Subcutaneous adipose tissue (tissue), 4 donors: ENCODE data around the gene TFE3. TPM values are rescaled to one million over a fixed set of nuclear protein-coding genes. Genes with fewer than 3 reads are reported as not detected.

ENCODE experiments used
- total RNA-seq, 4 donors: library from RNA; depleted of rRNA; stranded (reverse); fragments of >200 nt; gene quantifications; one replicate each; pipeline ENCODE4 v1.1.0, GENCODE V29; 2016
- TF ChIP-seq, protein P1 (sequence below): fragments of 450-650 bp; IDR thresholded peaks from one replicate; pipeline ENCODE4 v1.5.1; 2016; ENCODE audit warnings: low read depth, mild to moderate bottlenecking, control low read depth, antibody characterized with exemption, moderate library complexity

TFE3 gene
- total RNA-seq, 4 donors from 2014 or later = 50.9 to 148 (median 72.8) TPM

- TF ChIP-seq, protein P1, sequence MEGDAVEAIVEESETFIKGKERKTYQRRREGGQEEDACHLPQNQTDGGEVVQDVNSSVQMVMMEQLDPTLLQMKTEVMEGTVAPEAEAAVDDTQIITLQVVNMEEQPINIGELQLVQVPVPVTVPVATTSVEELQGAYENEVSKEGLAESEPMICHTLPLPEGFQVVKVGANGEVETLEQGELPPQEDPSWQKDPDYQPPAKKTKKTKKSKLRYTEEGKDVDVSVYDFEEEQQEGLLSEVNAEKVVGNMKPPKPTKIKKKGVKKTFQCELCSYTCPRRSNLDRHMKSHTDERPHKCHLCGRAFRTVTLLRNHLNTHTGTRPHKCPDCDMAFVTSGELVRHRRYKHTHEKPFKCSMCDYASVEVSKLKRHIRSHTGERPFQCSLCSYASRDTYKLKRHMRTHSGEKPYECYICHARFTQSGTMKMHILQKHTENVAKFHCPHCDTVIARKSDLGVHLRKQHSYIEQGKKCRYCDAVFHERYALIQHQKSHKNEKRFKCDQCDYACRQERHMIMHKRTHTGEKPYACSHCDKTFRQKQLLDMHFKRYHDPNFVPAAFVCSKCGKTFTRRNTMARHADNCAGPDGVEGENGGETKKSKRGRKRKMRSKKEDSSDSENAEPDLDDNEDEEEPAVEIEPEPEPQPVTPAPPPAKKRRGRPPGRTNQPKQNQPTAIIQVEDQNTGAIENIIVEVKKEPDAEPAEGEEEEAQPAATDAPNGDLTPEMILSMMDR = no peak
These were observed 17.8 kb upstream of the TFE3 start for GRCh38 chrX:49060914-49061313.

DNA sequence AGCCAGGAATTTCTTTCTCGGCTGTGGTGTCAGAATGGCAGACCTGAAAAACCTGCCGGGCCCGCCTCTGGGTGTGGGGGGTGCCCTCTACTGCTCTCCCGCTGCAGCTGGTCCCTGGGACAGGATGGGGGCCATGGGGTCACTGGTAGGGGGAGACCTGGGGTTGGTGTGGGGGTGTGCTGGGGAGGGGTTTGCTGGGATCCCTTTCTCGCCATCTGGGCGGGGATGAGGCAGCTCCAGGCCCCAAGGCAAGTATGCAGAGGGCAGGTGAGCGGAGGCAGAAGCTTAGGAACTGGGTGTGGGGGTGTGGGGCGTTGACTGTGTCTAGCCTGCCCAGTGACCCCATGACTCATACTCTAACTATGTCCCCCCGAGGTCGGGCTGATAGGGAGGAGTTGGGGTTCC, 16.5 kb upstream of the TFE3 start:
- TF ChIP-seq, protein P1 = no peak

GRCh38 chrX:49059201-49059600, 16.0 kb upstream of the TFE3 start:
- TF ChIP-seq, protein P1 = no peak

DNA sequence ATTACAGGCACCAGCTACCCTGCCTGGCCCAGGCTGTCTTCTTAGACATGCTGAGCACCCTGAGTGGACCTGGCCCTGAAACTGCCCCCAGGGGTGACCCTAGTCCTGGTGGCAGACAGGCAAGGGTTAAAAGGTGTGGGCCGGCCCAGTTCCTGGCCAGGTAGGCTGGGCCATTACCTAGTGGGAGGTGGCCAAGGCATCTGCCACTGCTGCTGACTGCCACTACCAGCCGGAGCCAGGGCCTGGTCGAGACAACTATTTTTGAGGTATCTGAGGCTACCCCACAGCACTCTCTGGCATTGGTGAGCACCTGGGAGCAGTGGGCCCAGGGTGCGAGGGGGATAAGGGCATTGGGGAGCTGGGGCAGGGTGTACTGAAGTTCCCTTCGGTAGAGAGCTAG, 15.6 kb upstream of the TFE3 start, which contains the start of gene CCDC120:
TSS of gene CCDC120 (plus strand) at position 206 of the 400 bp plus-strand sequence. CDS start 3,043 bp downstream, outside the sequence.
- TF ChIP-seq, protein P1 = no peak

DNA sequence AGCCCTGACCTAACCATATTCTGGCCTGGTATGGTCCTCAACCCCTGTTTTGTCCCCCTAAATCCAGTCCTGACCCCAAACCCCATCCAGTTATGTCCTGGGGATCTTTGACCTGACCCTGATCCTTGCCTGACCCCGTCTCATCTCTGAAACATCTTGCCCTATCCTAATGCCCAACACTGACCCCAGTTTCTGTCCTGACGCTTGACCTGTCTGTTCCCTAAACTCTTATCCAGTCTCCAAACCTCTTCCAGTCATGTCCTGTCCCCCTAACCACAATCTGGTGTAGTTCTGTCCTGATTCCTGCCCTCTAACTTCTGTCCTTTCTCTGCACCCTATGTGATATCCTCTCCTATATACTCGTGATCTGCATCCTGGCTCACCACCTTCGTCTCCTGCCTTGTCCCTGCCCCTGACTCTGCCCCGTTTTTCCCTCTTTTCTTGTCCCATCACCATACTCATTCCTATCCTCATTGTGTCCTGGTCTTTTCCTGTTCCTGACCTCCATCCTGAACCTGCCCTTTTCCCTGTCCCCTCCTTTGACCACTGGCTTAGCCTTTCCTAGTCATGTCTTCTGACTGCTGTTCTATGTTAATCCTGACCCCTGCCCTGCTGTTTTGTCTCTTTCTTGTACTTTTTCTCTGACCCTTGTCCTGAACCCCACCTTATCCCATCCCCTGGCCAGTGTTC, 11.1 kb upstream of the TFE3 start:
- TF ChIP-seq, protein P1 = no peak

GRCh38 chrX:49053223-49054072, 10.3 kb upstream of the TFE3 start:
- TF ChIP-seq, protein P1 = no peak

DNA sequence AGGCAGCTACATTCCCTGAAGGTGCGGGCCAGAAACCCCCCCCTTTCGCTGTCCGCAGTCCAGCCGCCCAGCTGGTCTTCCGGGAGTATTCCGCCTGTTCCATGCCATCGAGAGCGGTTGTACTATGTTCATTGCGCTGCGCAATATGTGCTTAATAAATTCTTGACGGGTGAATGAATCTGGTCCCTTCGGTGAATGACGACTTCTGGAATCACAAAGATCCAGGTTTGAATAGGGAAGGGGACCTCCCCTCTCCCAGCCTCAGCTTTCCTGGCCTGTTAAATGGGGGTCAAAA, 777 bp upstream of the TFE3 start:
- TF ChIP-seq, protein P1 = no peak
